NCI-H187 (cell line): ENCODE measurements around the gene DLST.

Experiments
- DNase-seq, 2 experiments: peaks; one replicate each; lab custom pipeline; 2025; lab: John Stamatoyannopoulos, UW

The DLST gene

GRCh38 chr14:74896400-74896799, 14.7 kb downstream of the DLST start:
- no peak for DNase-seq

GRCh38 chr14:74897642-74898041, 15.9 kb downstream of the DLST start:
- no peak for DNase-seq

DNA sequence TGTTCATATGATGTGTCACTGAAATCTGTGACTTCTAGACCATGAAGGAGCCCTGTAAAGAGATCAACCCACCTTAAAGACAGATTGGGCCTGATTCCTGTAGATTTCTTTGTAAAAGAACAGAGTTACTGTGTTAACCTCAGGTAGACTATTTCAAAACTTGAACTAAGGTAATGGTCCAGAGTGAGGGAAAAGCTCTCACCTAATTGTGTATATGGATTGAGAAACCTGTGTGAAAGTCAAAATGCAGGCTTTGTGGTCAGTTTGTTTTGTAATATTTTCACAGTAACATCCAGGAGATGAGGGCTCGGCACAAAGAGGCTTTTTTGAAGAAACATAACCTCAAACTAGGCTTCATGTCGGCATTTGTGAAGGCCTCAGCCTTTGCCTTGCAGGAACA, 16.4 kb downstream of the DLST start:
- no peak for DNase-seq

DNA sequence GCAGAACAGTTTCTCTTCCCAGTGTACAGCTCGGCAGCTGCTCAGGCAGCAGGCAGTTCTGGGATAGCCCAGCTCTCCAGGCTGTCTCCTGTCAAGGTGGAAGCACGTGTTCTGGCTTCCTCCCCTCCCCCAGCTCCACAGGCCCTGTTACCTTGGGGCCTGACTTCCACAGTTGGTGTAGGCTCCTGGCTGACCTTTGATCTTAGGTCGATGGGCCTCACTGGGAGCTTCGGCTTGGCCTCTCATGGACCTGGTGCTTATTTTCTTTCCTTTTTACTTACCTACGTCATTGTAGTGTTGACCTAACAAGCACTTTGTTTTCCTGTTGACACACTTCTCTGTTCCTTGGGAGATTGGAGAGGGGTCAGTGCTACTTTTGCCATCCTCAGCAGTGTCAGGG, 17.0 kb downstream of the DLST start:
- DNase-seq = no peak

GRCh38 chr14:74902941-74903705, 21.4 kb downstream of the DLST start:
- DNase-seq = no peak

DNA sequence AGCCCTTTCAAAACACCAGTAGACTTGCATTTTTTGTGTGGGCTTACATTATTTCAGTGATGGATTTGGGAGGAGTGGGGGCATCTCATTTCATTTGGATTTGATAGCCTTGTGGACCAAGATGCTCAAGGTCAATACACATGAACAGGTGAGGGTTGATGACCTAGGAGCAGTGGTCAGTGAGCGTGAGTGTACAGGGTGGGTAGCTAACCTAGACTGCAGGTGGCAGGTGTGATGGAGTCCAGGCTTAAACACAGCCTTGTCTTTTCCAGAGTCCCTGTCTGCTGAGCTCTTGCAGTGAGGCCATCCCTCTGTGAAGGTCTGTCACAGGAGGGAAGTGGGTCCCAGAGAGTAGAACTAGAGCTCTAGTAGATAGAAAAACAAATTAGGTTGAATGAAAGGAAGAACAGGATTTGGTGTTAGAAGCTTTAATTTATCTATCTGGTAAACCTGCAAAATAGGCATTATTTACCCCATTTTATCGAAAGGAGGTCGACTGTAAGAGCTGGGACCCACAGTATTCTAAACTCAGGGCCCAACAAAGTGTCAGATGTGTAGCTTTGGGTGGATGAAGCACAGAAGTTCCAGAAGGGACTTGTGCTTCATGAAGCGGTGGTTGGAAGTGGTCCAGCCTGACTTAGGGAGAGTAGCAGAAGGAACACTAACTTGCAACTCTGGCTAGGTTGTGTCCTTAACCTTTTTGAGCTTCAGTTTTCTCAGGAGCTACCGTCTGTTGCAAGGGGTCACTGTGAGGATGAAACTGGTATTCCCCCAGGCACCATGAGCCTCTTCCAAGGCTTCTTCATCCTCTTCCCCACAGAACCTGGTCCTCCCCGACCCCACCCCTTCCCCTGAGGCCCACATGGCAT, 23.2 kb downstream of the DLST start:
- no peak for DNase-seq

DNA sequence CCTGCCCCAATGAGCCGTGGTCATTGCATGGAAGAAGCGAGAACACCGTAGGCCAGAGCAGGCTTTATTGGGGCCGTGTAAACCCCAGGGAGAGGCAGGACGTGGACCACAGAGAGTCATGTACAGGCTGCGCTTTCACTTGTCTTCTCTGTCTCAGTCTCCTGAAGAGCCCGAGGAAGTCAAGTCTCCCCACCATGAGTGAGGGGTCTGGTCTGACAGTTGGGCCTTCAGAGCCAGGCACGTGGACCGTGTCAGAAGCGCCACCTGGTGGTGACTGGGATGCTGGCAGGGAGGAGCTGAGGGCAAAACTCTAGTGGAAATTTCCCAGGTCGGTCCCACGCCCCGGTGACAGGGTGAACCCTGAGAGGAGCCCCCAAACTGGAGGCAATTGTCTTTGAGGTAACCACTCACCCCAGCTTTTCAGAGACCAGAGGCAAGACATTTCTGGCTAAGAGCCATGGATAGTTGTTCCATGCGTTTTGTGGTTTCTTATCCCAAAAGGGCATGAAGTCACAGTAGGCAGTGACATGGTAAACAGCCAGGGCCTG, 24.0 kb downstream of the DLST start:
- DNase-seq = peak; percentile 38 to 42

GRCh38 chr14:74906925-74907521, 25.3 kb downstream of the DLST start:
- DNase-seq = no peak

DNA sequence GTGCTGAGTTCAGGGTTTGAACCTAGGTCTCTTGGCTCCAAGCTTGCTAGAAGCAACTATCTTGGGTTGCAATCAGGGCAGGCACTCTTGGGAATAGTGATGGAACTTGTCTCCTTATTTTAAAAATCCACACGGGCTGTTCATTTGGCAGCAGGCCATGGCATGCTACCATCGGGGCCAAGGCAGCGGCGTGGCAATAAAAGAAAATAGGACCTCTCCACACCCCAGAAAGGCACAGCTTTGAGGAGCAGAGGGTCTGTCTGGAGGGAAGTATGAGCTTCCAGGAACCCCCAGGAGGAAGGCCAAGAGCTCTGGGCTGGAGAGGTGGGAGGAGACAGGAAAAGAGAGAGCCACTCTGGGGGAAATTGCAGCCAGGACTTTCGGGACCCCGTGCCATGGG, 26.0 kb downstream of the DLST start:
- DNase-seq = no peak

DNA sequence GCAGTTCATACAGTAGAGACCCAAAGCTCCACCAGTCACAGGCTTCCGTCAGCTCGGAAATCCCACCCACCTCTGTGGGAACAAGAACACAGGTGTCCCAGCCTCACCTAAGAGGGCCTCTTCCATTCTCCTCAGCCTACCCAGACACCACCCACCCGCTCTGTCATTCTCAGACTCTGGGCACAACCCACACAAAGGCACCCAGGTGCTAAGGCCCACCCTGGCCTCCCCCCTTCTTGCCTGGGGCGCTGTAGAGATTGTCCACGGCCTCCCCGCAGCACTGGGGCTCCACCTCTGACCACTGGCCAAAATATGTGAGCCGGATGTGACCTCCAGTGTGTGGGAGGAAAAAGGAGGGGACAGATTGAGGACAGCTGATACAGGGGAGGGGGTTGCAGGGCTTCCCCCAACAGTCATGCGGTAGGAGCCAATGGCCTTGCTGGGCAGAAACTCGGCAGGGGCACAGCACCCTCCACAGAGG, 27.2 kb downstream of the DLST start:
- DNase-seq = no peak

GRCh38 chr14:74909501-74909900, 27.8 kb downstream of the DLST start:
- no peak for DNase-seq

DNA sequence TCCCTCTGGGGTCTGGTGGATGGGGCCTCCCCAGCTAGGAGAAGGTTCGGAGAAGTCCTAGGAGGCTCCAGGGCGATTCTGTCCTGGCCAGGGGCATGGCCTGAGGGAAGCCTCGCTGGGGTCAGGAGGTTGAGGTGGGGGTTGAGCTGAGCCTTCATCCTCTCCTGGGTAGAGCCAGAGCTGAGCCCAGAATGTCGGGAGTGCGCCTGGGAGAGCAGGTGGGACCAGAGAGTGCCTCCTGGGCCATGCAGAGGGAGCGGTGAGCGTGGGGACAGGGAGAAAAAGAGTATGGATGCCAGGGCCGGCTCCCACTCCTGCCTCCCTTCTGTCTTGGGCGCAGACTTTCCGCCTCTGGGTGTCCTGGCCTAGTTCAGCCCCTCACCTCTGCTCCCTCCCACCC, 28.2 kb downstream of the DLST start:
- DNase-seq = no peak

- DNase-seq = no peak
Observed at GRCh38 chr14:74910556-74910955, 28.8 kb downstream of the DLST start.

DNA sequence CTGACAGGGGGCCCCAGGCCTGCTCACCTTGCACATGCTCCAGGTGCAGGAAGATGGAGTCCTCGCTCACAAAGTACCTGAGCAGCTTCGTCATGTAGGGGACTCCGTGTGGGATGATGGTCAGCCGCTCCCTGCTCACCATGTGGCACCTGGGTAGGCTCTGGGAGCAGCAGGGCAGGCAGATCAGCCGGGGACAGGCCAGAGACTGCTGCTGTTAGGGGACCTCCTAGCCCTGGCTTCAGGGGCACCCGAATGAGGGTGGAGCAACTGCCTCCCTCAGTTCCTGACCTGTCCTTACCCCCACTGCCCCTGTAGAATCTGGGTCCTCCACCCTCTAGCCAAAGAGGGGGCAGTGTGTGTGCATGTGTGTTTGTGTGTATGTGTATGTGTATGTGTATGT, 29.5 kb downstream of the DLST start:
- DNase-seq = no peak

DNA sequence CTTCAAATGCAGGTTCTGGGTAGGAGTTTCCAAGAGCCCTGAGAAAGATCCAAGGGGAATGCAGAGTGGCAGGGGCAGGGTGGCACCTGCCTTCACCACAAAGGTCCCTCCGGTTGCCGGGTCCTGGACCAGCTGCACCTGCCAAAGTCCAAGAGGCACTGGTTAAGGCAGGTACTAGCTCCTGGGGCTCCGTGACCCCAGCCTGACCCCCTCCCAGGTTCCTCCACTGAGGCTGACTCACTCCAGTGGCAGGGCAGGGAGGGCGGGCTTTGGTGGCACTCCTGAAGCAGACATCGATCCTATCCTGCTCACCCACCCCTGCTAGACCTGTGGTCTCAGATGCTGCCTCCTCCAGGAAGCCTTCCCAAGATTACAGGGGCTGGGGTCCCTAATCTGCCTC, 30.0 kb downstream of the DLST start:
- DNase-seq = no peak

- DNase-seq = no peak
Observed at GRCh38 chr14:74912111-74912510, 30.4 kb downstream of the DLST start.

GRCh38 chr14:74912801-74913200, 31.1 kb downstream of the DLST start:
- no peak for DNase-seq

- no peak for DNase-seq
Observed at GRCh38 chr14:74913393-74913910, 31.7 kb downstream of the DLST start.

DNA sequence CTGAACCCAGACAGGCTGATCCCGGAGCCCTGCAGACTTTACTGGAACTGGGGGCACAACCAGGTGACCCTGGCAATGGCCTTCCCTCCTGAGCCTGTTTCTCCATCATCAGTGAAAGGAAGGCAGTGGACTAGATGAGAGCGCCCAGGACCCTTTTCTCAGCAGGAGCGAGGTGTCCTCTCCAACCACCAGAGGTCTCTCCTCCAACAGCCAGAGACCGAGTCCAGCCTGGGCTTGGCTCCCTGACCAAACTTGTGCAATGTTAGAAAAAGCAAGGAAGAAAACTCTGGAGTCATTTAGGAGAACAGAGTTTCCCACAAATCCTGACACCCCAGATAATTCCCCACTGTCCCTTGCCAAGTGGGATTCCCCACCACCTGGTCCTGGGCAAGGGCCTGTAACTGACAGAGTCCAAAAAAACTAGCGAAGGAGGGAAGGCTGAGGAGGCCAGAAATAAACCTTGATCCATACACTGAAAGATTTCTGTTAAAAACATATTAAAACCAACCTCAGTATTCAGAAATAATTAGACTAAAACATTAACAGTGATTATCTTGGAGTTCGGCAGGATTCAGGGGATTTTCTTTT, 32.4 kb downstream of the DLST start:
- DNase-seq = no peak

GRCh38 chr14:74915426-74915825, 33.7 kb downstream of the DLST start:
- DNase-seq = no peak

DNA sequence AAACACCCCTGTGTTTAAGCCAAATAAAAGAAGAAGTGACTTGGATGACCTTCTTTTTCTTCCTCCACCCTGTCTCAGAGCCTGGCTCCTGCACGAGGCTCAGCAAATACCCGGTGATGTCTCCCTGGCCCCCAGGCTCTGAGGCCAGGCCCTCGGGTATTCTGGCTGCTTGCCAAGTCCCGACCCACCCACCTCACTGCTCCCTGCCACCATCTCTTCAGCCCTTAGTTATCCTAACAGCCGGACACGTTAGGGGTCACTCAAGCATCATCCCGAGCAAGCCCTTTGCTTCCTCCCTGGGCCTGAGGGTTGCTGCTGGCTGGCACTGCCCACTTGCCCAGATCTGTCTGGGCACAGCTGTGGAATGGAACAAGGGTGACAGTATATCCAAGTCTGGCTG, 34.1 kb downstream of the DLST start:
- DNase-seq = no peak

DNA sequence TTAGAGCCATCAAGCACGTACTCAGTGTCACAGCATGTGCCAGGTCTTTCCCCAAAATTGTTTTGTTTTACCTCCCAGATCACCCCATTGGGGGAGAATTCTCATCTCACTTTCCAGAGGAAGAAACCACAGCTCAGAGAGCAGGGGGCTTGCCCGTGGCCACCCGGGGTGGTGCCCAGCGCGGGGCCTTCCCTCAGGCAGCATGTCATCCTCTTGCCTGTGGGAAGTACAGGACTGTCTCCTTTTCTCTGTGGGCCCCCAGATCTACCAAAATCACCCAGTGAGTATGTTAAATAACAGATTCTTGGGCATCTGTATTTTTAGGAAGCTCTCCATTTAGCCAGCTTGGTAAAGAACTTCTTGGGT, 35.4 kb downstream of the DLST start:
- DNase-seq = no peak
